ENCODE results near the gene KL. TPM values are rescaled to one million over a fixed set of nuclear protein-coding genes. Genes with fewer than 3 reads are reported as not detected.
A peak's percentile ranks its signal among the peaks of the same experiment; 100 is the strongest.

Gene KL
- total RNA-seq, 2 experiments from 2014 or later = 0.35 to 0.37 TPM

- POLR2A ChIA-PET = no interaction called here
- Mint-ChIP-seq H3K9me3 (ENCODE audit: low read depth) (no peaks in the 10 kb centered on the region), H3K36me3 (ENCODE audit: low read depth) (no peaks in the 10 kb centered on the region), H3K4me3 (no peak overlapping the region), H3K4me1 (no peaks in the 10 kb centered on the region), H3K27ac (no peak overlapping the region), H3K27me3 (peaks cover 17% of the 10 kb centered on the region)
- CTCF ChIA-PET = interaction anchor here (1.2 to 1.7 kb wide), 2 partner anchors 47 to 698 kb away, joined by 3 to 5 read pairs; no protein-coding TSS in a partner anchor
- intact Hi-C loops (cut with DNase I, micrococcal nuclease) = no loop called here
- ATAC-seq (no peak), DNase-seq (no peak)
Measured at GRCh38 chr13:33026489-33027152, 10.4 kb downstream of the KL start.

DNA sequence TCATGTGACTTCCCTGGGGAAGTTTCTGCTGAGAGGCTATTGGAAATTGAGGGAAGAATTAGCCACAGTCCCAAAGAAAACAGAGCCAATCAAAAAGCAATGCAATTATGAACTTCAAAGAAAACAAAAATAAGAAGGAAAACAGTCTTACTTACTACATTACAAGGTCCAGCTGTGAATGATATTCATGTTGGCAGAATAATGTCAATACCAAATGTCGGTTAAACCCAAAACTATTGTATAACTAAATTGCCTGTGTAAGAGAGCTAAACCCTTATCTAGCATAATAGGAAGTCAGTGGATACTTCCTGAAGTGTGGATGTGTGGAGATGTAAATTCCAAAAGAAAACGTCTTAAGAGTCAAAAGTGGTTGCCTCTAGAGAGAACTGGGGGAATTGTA is 12.4 kb downstream of the KL start:
- DNase-seq = no peak
- H3K27ac Mint-ChIP-seq = no peak overlapping the region
- intact Hi-C loops (cut with DNase I, micrococcal nuclease) = no loop called here
- H3K36me3 Mint-ChIP-seq (ENCODE audit: low read depth) = peaks cover 1% of the 10 kb centered on the region
- H3K4me1 Mint-ChIP-seq = peaks cover 10% of the 10 kb centered on the region
- ChIA-PET CTCF (no interaction called here), POLR2A (no interaction called here)
- ATAC-seq = no peak
- peaks cover 17% of the 10 kb centered on the region for H3K27me3 Mint-ChIP-seq
- no peak overlapping the region for H3K4me3 Mint-ChIP-seq
- H3K9me3 Mint-ChIP-seq (ENCODE audit: low read depth) = no peaks in the 10 kb centered on the region

GRCh38 chr13:33031277-33031676 is 15.1 kb downstream of the KL start:
- POLR2A ChIA-PET = no interaction called here
- H3K27me3 Mint-ChIP-seq = peaks cover 15% of the 10 kb centered on the region
- DNase-seq (no peak), ATAC-seq (no peak)
- no peaks in the 10 kb centered on the region for H3K9me3 Mint-ChIP-seq (ENCODE audit: low read depth)
- CTCF ChIA-PET = interaction anchor here (1.2 to 1.3 kb wide), 2 partner anchors 26 to 512 kb away, joined by 3 read pairs; no protein-coding TSS in a partner anchor
- no peak overlapping the region for H3K4me3 Mint-ChIP-seq
- intact Hi-C loops (cut with DNase I, micrococcal nuclease) = loop anchor here (5.0 to 10.0 kb wide), 2 partner anchors 444 to 514 kb away; partner anchors contain the start of gene PDS5B (in 1 of the 2)
- H3K4me1 Mint-ChIP-seq = peaks cover 10% of the 10 kb centered on the region
- H3K27ac Mint-ChIP-seq = no peak overlapping the region
- H3K36me3 Mint-ChIP-seq (ENCODE audit: low read depth) = peaks cover 1% of the 10 kb centered on the region

- ChIA-PET POLR2A (no interaction called here), CTCF (interaction anchor here (1.2 to 2.0 kb wide), 3 partner anchors 15 to 511 kb away, joined by 3 to 4 read pairs (median 3); no protein-coding TSS in a partner anchor)
- Mint-ChIP-seq H3K27ac (no peak overlapping the region), H3K4me3 (peak overlapping the region; percentile 63), H3K4me1 (peaks cover 10% of the 10 kb centered on the region), H3K36me3 (ENCODE audit: low read depth) (peaks cover 1% of the 10 kb centered on the region), H3K9me3 (ENCODE audit: low read depth) (no peaks in the 10 kb centered on the region), H3K27me3 (peaks cover 15% of the 10 kb centered on the region)
- ATAC-seq = no peak
- no peak for DNase-seq
- intact Hi-C loops (cut with DNase I, micrococcal nuclease) = loop anchor here (5.0 to 10.0 kb wide), 2 partner anchors 445 to 513 kb away; partner anchors contain the start of gene PDS5B (in 1 of the 2)
Measured at GRCh38 chr13:33032037-33032625, 15.9 kb downstream of the KL start.

DNA sequence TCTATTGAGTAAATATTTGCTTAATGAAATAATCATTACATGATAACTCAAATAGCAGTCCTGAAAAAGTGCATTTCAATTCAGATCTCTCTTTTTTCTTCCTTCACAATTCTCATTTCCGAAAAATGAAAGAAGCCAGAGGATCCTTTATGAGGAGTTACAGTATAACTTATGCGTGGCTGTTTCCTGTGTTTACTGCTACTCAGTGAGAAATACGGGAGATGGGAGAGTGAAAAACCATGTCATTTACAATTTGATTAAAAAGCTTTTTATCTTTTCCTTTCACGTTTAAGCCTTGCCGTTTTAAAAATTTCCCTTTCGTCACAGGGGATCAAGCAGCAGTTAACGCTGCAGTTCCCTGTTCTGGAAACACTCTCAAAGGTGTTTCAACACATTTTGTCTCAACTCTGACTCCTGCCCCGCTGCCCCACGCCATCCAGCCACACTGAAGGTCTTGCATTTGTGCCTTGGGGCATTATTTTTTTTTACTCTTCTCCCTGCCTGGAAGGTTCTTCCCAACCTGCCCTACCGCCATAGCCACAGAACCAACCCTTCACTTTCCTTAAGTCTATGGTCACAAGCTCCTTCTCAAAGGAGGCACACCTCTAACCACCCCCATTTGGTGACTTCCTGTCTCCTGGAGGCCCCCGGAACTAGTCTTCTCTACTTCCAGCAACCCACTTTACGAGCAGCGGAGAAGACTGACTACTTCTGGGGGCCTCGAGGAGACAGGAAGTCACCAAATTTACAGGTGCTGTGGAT is 17.0 kb downstream of the KL start:
- intact Hi-C loops (cut with DNase I, micrococcal nuclease) = loop anchor here (5.0 to 10.0 kb wide), 2 partner anchors 446 to 512 kb away; partner anchors contain the start of gene PDS5B (in 1 of the 2)
- Mint-ChIP-seq H3K9me3 (ENCODE audit: low read depth) (no peaks in the 10 kb centered on the region), H3K4me1 (peaks cover 10% of the 10 kb centered on the region), H3K27me3 (peaks cover 6% of the 10 kb centered on the region), H3K36me3 (ENCODE audit: low read depth) (peaks cover 1% of the 10 kb centered on the region), H3K4me3 (peak overlapping the region; percentile 63), H3K27ac (peak overlapping the region; percentile 97)
- DNase-seq = peak; percentile 42
- ChIA-PET CTCF (interaction anchor here (2.0 kb wide), 1 partner anchor 16 kb away, joined by 4 read pairs; no protein-coding TSS in a partner anchor), POLR2A (interaction anchor here (0.6 to 1.1 kb wide), 2 partner anchors 406 to 683 kb away, joined by 3 to 9 read pairs; no protein-coding TSS in a partner anchor)
- peak; percentile 85 for ATAC-seq

DNA sequence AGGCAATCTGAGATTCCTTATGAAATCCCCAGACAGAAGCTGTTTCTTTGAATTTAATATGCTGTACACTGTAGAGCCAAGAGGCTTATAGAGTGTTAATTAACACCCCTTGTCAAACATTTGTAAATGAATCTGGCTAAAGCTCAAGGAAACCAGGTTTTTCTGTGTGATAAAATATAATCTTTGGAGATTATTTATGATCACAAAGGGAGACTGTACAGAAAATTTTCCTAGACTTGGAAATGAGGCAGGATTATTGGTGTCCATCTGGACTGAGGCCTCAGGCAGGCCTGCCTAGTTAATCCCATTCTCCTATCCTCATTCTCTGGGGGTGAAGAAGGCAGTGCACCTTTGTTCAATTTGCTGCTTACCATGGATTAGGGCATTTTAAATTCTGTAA is 17.8 kb downstream of the KL start:
- Mint-ChIP-seq H3K27ac (no peak overlapping the region), H3K4me3 (no peak overlapping the region), H3K9me3 (ENCODE audit: low read depth) (no peaks in the 10 kb centered on the region), H3K27me3 (peaks cover 6% of the 10 kb centered on the region), H3K4me1 (peaks cover 10% of the 10 kb centered on the region), H3K36me3 (ENCODE audit: low read depth) (peaks cover 1% of the 10 kb centered on the region)
- intact Hi-C loops (cut with DNase I, micrococcal nuclease) = loop anchor here (5.0 to 10.0 kb wide), 2 partner anchors 447 to 511 kb away; partner anchors contain the start of gene PDS5B (in 1 of the 2)
- CTCF ChIA-PET = interaction anchor here (2.0 kb wide), 1 partner anchor 17 kb away, joined by 4 read pairs; no protein-coding TSS in a partner anchor
- ATAC-seq (no peak), DNase-seq (no peak)
- POLR2A ChIA-PET = interaction anchor here (0.6 to 1.1 kb wide), 2 partner anchors 407 to 682 kb away, joined by 3 to 9 read pairs; no protein-coding TSS in a partner anchor

- ChIA-PET POLR2A (no interaction called here), CTCF (interaction anchor here (1.0 kb wide), 1 partner anchor 18 kb away, joined by 3 read pairs; no protein-coding TSS in a partner anchor)
- ATAC-seq = no peak
- intact Hi-C loops (cut with DNase I, micrococcal nuclease) = loop anchor here (5.0 to 10.0 kb wide), 2 partner anchors 448 to 510 kb away; partner anchors contain the start of gene PDS5B (in 1 of the 2)
- Mint-ChIP-seq H3K36me3 (ENCODE audit: low read depth) (peaks cover 1% of the 10 kb centered on the region), H3K27me3 (peaks cover 6% of the 10 kb centered on the region), H3K27ac (no peak overlapping the region), H3K9me3 (ENCODE audit: low read depth) (no peaks in the 10 kb centered on the region), H3K4me3 (no peak overlapping the region), H3K4me1 (peaks cover 10% of the 10 kb centered on the region)
- no peak for DNase-seq
Measured at GRCh38 chr13:33034882-33035520, 18.8 kb downstream of the KL start.

- peaks cover 8% of the 10 kb centered on the region for H3K4me1 Mint-ChIP-seq
- DNase-seq (no peak), ATAC-seq (no peak)
- CTCF ChIA-PET = no interaction called here
- peaks cover 1% of the 10 kb centered on the region for H3K36me3 Mint-ChIP-seq (ENCODE audit: low read depth)
- H3K27me3 Mint-ChIP-seq = peaks cover 1% of the 10 kb centered on the region
- no peak overlapping the region for H3K4me3 Mint-ChIP-seq
- intact Hi-C loops (cut with DNase I, micrococcal nuclease) = loop anchor here in 1 of 2 experiments (10.0 kb wide), 1 partner anchor 507 kb away; no protein-coding TSS in a partner anchor
- H3K9me3 Mint-ChIP-seq (ENCODE audit: low read depth) = no peaks in the 10 kb centered on the region
- H3K27ac Mint-ChIP-seq = no peak overlapping the region
- POLR2A ChIA-PET = no interaction called here
Measured at GRCh38 chr13:33037673-33038072, 21.4 kb downstream of the KL start.

GRCh38 chr13:33040090-33040489 is 23.9 kb downstream of the KL start:
- CTCF ChIA-PET = no interaction called here
- no peak overlapping the region for H3K4me3 Mint-ChIP-seq
- POLR2A ChIA-PET = no interaction called here
- DNase-seq = no peak
- H3K27me3 Mint-ChIP-seq = peaks cover 1% of the 10 kb centered on the region
- no peak overlapping the region for H3K27ac Mint-ChIP-seq
- no peaks in the 10 kb centered on the region for H3K36me3 Mint-ChIP-seq (ENCODE audit: low read depth)
- H3K4me1 Mint-ChIP-seq = no peaks in the 10 kb centered on the region
- ATAC-seq = no peak
- intact Hi-C loops (cut with DNase I, micrococcal nuclease) = no loop called here
- no peaks in the 10 kb centered on the region for H3K9me3 Mint-ChIP-seq (ENCODE audit: low read depth)

DNA sequence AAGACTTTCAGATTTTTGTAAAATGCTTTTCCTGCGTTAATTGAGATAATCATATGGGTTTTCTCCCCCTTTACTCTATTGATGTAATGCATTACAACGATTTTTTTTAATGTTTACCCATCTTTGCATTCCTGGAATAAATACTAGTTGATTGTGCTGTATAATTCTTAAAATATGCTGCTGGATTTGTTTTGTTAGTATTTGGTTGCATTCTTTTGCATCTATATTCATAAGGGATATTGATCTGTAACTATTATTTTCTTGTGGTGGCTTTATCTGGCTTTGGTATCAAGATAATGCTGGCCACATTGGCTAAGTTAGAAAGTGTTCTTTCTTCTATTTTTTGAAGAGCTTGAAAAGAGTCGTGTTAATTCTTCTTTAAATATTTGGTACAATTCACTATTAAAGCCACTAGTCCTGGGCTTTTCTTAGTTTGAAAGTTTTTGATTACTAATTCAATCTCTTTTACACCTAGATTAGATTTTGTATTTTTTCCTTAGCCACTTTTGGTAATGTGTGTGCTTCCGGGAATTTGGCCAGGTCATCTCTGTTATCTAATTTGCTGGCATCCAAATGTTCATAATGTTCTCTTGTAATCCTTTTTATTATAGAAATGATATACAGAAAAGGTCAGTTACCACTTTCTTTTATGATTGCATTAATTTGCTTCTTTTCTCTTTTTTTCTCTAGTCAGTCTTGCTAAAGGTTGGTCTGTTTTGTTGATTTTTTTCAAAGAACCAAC is 29.8 kb downstream of the KL start:
- no peaks in the 10 kb centered on the region for H3K9me3 Mint-ChIP-seq (ENCODE audit: low read depth)
- ChIA-PET CTCF (no interaction called here), POLR2A (no interaction called here)
- H3K27me3 Mint-ChIP-seq = peaks cover 8% of the 10 kb centered on the region
- H3K4me3 Mint-ChIP-seq = no peak overlapping the region
- DNase-seq = no peak
- no peak overlapping the region for H3K27ac Mint-ChIP-seq
- H3K4me1 Mint-ChIP-seq = no peaks in the 10 kb centered on the region
- intact Hi-C loops (cut with DNase I, micrococcal nuclease) = no loop called here
- ATAC-seq = no peak
- H3K36me3 Mint-ChIP-seq (ENCODE audit: low read depth) = no peaks in the 10 kb centered on the region

Measured in activated CD4-positive, alpha-beta T cell treated with anti-CD3 and anti-CD28 coated beads for 36 hours (primary cell).